NT2/D1 (cell line): ENCODE data around the gene ZNF652.

Source experiments
- DNase-seq: peaks from one replicate; pipeline ENCODE4 v3.0.0-alpha.2; 2011; ENCODE audit warnings: low read depth, low spot score
- H3K27me3 ChIP-seq: 2 replicates; pipeline ENCODE4 v1.6.0; 2011; ENCODE audit warnings: mild to moderate bottlenecking; ENCODE audit not compliant: insufficient read length, insufficient read depth
- H3K36me3 ChIP-seq: 2 replicates; pipeline ENCODE4 v1.6.1; 2011; ENCODE audit warnings: mild to moderate bottlenecking, low read length, mixed read lengths; ENCODE audit not compliant: insufficient read depth, insufficient read length
- H3K4me1 ChIP-seq: 2 replicates; pipeline ENCODE4 v1.5.1; 2011; ENCODE audit not compliant: insufficient read depth, insufficient read length
- H3K4me3 ChIP-seq: 2 replicates; pipeline ENCODE4 v1.5.1; 2011; ENCODE audit warnings: low read depth; ENCODE audit not compliant: insufficient read length
- H3K9ac ChIP-seq: 2 replicates; pipeline ENCODE4 v1.6.0; 2011; ENCODE audit warnings: low read depth; ENCODE audit not compliant: insufficient read length
- H3K9me3 ChIP-seq: 2 replicates; pipeline ENCODE4 v1.5.1; 2011; ENCODE audit warnings: mild to moderate bottlenecking, low read length; ENCODE audit not compliant: insufficient read depth
- SUZ12 ChIP-seq: IDR thresholded peaks from 2 replicates; pipeline ENCODE4 v1.6.1; 2011; ENCODE audit not compliant: insufficient read length, insufficient read depth; ENCODE audit errors: extremely low read depth
- YY1 ChIP-seq: IDR thresholded peaks from 2 replicates; pipeline ENCODE4 v1.6.1; 2011; ENCODE audit not compliant: insufficient read length, insufficient read depth
- ZNF274 ChIP-seq: IDR thresholded peaks from 2 replicates; pipeline ENCODE4 v1.6.1; 2011; ENCODE audit warnings: mild to moderate bottlenecking, low read depth, low read length

Gene ZNF652

DNA sequence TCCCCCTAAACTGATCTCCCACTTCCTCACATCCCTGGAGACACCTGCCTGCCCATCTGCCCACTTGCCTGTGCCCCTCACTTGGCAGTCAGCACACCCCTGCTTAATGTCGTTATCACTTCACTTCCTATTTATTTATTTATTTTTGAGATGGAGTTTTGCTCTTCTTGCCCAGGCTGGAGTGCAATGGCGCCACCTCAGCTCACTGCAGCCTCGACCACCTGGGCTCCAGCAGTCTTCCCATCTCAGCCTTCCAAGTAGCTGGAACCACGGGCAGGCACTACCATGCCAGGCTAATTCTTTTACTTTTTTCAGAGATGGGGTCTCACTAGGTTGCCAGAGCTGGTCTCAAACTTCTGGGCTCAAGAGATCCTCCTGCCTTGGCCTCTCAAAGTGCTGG lies 108.0 kb downstream of the ZNF652 start:
- no peaks in the 10 kb centered on the region for H3K36me3 ChIP-seq
- no peak overlapping the region for H3K4me3 ChIP-seq
- TF ChIP-seq ZNF274 (no peak), YY1 (no peak), SUZ12 (no peak)
- no peaks in the 10 kb centered on the region for H3K9me3 ChIP-seq
- H3K9ac ChIP-seq = no peak overlapping the region
- DNase-seq = no peak
- no peaks in the 10 kb centered on the region for H3K27me3 ChIP-seq
- H3K4me1 ChIP-seq = no peaks in the 10 kb centered on the region

DNA sequence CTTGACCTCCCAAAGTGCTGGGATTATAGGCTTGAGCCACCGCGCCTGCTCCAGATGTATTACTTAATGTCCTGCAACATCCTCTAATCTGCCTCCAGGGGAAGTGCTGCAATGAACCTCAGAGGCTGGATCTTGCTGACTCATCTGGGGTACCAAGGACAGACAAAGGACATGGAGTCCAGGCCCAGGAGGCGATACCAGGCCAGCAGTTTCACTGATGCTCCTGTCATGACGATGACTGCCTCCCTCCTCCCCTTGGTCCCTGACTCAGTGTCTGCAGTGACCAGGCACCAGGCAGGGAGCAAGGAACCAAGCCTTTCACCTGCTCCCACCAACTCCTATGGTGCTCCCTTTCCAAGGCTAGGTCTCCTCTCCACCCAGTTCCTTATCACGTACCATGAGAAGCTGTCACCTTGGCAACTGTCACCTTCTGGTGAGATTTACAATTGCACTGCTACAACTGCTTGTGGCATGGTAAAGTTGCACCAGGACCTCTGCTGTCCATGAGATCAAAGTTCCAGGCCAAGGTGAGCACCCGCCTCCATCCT lies 109.8 kb downstream of the ZNF652 start:
- no peak overlapping the region for H3K9ac ChIP-seq
- H3K36me3 ChIP-seq = no peaks in the 10 kb centered on the region
- H3K4me3 ChIP-seq = no peak overlapping the region
- no peaks in the 10 kb centered on the region for H3K9me3 ChIP-seq
- H3K4me1 ChIP-seq = no peaks in the 10 kb centered on the region
- no peaks in the 10 kb centered on the region for H3K27me3 ChIP-seq
- no peak for DNase-seq
- no peak for TF ChIP-seq SUZ12
- TF ChIP-seq ZNF274 = no peak
- TF ChIP-seq YY1 = no peak

DNA sequence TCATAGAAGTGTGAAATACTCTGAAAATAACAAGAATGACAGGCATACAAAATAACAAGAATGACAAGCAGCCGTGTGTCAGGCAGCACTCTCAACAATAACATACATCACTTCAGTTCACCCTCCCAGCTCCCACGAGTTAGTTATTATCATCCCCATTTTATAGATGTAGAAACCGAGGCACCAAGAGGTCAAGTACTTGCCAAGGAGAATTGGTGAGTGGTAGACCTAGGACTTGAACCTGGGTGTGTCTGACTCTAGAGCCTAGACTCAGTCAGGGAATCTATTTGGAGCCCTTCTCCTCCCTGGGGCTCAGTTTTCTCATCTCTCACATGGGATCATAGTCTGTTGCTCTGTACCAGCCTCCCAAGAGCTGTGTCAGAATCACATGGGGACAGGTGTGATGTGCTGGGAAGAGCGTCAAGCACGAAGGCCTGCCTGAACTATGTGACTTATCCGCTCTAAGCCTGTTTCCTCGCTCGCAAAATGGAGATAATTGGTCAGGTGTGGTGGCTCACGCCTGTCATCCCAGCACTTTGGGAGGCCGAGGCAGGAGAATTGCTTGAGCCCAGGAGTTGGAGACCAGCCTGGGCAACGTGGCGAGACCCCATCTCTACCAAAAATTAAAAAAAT lies 112.0 kb downstream of the ZNF652 start:
- TF ChIP-seq SUZ12 = no peak
- TF ChIP-seq ZNF274 = no peak
- TF ChIP-seq YY1 = no peak
- Histone ChIP-seq H3K9me3 (no peaks in the 10 kb centered on the region), H3K4me1 (no peaks in the 10 kb centered on the region), H3K27me3 (no peaks in the 10 kb centered on the region), H3K4me3 (no peak overlapping the region), H3K36me3 (no peaks in the 10 kb centered on the region), H3K9ac (no peak overlapping the region)
- no peak for DNase-seq

DNA sequence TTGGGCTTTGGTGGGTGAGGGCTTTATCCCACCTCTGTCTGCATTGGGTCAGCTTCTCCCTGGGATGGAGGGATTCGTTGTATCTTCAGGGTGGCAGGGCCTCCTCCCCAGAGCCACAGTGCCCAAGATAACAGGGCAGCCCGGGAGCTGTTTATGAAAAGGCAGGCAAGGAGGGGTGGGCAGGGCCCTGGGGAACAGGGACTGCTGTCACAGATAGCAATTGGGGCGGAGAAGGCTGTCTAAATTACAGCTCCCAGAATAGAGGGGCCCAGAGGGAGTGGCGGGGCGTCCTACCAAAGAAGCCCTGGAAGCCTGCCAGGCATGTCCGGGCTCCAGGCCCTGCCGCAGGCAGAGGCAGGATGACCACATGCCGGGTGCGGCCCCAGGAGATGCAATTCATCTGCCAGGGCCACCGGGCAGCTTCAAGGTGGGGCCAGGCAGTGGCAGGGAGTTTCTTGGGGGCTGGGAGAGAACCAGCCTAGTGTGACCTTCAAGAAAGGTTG lies 112.7 kb downstream of the ZNF652 start:
- TF ChIP-seq YY1 = no peak
- TF ChIP-seq SUZ12 = no peak
- no peak for TF ChIP-seq ZNF274
- Histone ChIP-seq H3K27me3 (no peaks in the 10 kb centered on the region), H3K4me3 (no peak overlapping the region), H3K9me3 (no peaks in the 10 kb centered on the region), H3K4me1 (no peaks in the 10 kb centered on the region), H3K36me3 (no peaks in the 10 kb centered on the region), H3K9ac (no peak overlapping the region)
- no peak for DNase-seq

DNA sequence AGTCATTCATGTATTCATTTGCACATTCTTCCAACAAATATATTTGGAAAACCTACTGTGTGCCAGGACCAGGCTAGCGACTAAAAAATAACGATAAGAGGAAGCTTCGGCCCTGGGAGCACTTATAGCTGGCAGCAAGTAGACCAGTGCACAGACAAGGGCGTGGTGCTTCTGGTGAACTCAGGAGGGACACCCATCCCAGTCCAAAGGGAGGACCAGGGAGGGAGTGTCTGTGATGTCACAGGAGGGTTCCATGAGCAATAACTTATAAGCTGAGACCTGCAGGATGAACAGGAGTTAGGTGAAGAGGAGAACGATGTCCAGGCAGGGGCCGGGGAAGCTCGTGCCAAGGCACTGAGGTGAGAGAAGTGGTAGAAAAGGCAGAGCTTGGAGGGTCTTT lies 114.1 kb downstream of the ZNF652 start:
- H3K9ac ChIP-seq = no peak overlapping the region
- no peak for TF ChIP-seq ZNF274
- no peak for TF ChIP-seq SUZ12
- TF ChIP-seq YY1 = no peak
- no peaks in the 10 kb centered on the region for H3K27me3 ChIP-seq
- no peaks in the 10 kb centered on the region for H3K36me3 ChIP-seq
- H3K4me3 ChIP-seq = no peak overlapping the region
- no peaks in the 10 kb centered on the region for H3K9me3 ChIP-seq
- DNase-seq = no peak
- no peaks in the 10 kb centered on the region for H3K4me1 ChIP-seq

DNA sequence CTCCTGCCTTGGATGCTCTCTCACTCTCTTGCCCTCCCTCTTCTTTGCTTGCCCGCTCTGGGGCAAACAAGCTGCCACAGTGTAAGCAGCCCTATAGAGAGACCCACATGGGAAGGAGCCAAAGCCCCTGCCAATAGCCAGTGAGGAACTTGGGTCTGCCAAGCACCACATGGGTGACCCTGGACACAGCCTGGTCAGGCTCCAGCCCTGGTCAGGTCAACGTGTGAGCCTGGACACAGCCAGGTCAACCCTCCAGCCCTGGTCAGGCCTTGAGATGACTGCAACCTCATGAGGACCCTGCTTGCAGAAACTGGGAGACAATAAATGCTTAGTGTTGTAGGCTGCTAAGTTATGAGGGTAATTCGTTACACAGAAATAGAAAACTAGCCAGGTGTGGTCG lies 117.2 kb downstream of the ZNF652 start:
- Histone ChIP-seq H3K9ac (no peak overlapping the region), H3K4me1 (peaks cover 2% of the 10 kb centered on the region), H3K4me3 (no peak overlapping the region), H3K27me3 (no peaks in the 10 kb centered on the region), H3K36me3 (no peaks in the 10 kb centered on the region), H3K9me3 (no peaks in the 10 kb centered on the region)
- no peak for TF ChIP-seq ZNF274
- no peak for TF ChIP-seq YY1
- TF ChIP-seq SUZ12 = no peak
- DNase-seq = no peak
